Transverse colon (tissue), 4 donors: Measurements from ENCODE around the gene KMT2C. TPM values are rescaled to one million over a fixed set of nuclear protein-coding genes. Genes with fewer than 3 reads are reported as not detected.

Source experiments
- DNase-seq: peaks from one replicate; pipeline ENCODE4 v3.0.0-alpha.2; 2019
- H3K27ac ChIP-seq, 4 donors: fragments of 200-600 bp; sonication (generic); 2 replicates each; pipeline ENCODE4 v1.5.1; 2016 to 2018; ENCODE audit warnings: inconsistent platforms in 4 of 4
- H3K27me3 ChIP-seq: fragments of 200-600 bp; sonication (generic); 2 replicates; pipeline ENCODE4 v1.5.1; 2017; ENCODE audit warnings: inconsistent platforms
- H3K36me3 ChIP-seq, 4 donors: fragments of 200-600 bp; sonication (generic); 2 replicates each; pipeline ENCODE4 v1.5.1; 2017 to 2019; ENCODE audit warnings: inconsistent platforms in 4 of 4
- H3K4me1 ChIP-seq, 4 donors: fragments of 200-600 bp; sonication (generic); 2 replicates each; pipeline ENCODE4 v1.5.1; 2017 to 2020; ENCODE audit warnings: inconsistent platforms in 4 of 4
- H3K4me3 ChIP-seq, 4 donors: fragments of 200-600 bp; sonication (generic); 1 replicate in 1 of 4; 2 replicates in 3 of 4; pipeline versions ENCODE4 v1.5.1 to v1.6.1; 2017 to 2019; ENCODE audit warnings: inconsistent platforms in 4 of 4
- H3K9me3 ChIP-seq, 2 donors: fragments of 200-600 bp; sonication (generic); 2 replicates each; pipeline ENCODE4 v1.5.1; 2017 to 2019; ENCODE audit warnings: inconsistent platforms in 2 of 2
- CTCF ChIP-seq, 5 experiments: fragments of 200-600 bp in 3 of 5; fragments of 450-650 bp in 2 of 5; sonication (generic) in 3 of 5; IDR thresholded peaks; 1 replicate in 2 of 5; 2 replicates in 3 of 5; pipeline ENCODE4 v1.5.1; 2016 to 2017; ENCODE audit warnings: antibody characterized with exemption in 5 of 5, inconsistent platforms in 3 of 5, mild to moderate bottlenecking in 2 of 5, moderate library complexity in 1 of 5
- EP300 ChIP-seq: sonication (generic); formaldehyde crosslinking; IDR thresholded peaks from one replicate; pipeline ENCODE4 v1.6.1; 2017; ENCODE audit warnings: antibody characterized with exemption, low read depth
- POLR2A ChIP-seq: fragments of 450-650 bp; IDR thresholded peaks from one replicate; pipeline ENCODE4 v1.6.1; 2016; ENCODE audit warnings: antibody characterized with exemption, mild to moderate bottlenecking, moderate library complexity
- POLR2AphosphoS5 ChIP-seq, 3 donors: sonication (generic); formaldehyde crosslinking; IDR thresholded peaks; one replicate each; pipeline ENCODE4 v1.6.1; 2016; ENCODE audit warnings: antibody characterized with exemption in 3 of 3
- WGBS, 2 donors: methylation state at CpG; one replicate each; pipeline ENCODE4 v1.1.5; 2018; ENCODE audit warnings: low coverage in 1 of 2; 5-methylcytosine and 5-hydroxymethylcytosine counted together
- in situ Hi-C, 4 donors: fragments of 200-750 bp; cut with MboI; loops; one replicate each; pipeline versions ENCODE4 v1.15.0 to v1.15.1; 2017; ENCODE audit warnings: low sequenced_read_pairs in 3 of 4, low pct_ligation_motif_present in 1 of 4, low pct_unique_long_range_greater_than_20kb in 1 of 4
- intact Hi-C: fragments of 100-400 bp; cut with DNase I; formaldehyde crosslinking; loops from one replicate; pipeline ENCODE4 v1.15.1; 2023; ENCODE audit warnings: low total_unique reads
- total RNA-seq, 4 donors: library from RNA; depleted of rRNA; stranded (reverse); fragments of >200 nt; gene quantifications; one replicate each; pipeline ENCODE4 v1.1.0, GENCODE V29; 2016

Gene KMT2C
- total RNA-seq, 4 donors from 2014 or later = 72.6 to 99.5 (median 83.8) TPM

DNA sequence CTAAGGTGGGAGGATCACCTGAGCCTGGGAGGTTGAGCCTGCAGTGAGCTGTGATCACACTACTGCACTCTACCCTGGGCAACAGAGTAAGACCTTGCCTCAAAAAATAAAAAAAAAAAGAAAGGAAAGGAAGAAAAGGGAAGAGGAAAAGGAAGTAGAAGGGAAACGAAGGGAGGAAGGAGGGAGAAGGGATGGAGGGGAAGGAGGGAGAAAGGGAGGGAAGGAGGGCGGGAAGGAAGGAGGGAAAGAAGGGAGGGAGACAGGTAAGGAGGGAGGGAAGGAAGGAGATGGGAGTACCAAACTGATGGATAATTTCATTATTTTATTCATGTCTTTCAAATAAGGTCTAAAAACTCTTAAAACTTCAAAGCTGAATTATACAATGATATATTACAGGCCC, 106.3 kb downstream of the KMT2C start:
- no peak for TF ChIP-seq POLR2AphosphoS5 (IDR thresholded peaks at IDR 0.05)
- TF ChIP-seq POLR2A = no peak
- TF ChIP-seq EP300 = no peak
- no peak for TF ChIP-seq CTCF (IDR thresholded peaks at IDR 0.05)
- WGBS, 2 donors = 93 to 100% methylated on average over 2 of the region's 2 CpGs
- Histone ChIP-seq H3K36me3 (peaks cover 0 to 12% (median 0%) of the 10 kb centered on the region in 4 donors), H3K4me1 (no peaks in the 10 kb centered on the region), H3K4me3 (no peak overlapping the region), H3K27ac (no peak overlapping the region), H3K9me3 (no peaks in the 10 kb centered on the region), H3K27me3 (no peaks in the 10 kb centered on the region)
- no peak for DNase-seq
- in situ Hi-C loops = loop anchor here in 2 of 4 donors (25.0 kb wide), 2 partner anchors 358 to 383 kb away; partner anchors contain the start of gene XRCC2 (in 1 of the 2)
- intact Hi-C loops = no loop called here

GRCh38 chr7:152328234-152328633, 107.6 kb downstream of the KMT2C start:
- in situ Hi-C loops (loop anchor here in 2 of 4 donors (25.0 kb wide), 2 partner anchors 359 to 384 kb away; partner anchors contain the start of gene XRCC2 (in 1 of the 2)), intact Hi-C loops (no loop called here)
- 93 to 100% methylated on average over 1 of the region's 1 CpG for WGBS, 2 donors
- no peaks in the 10 kb centered on the region for H3K4me1 ChIP-seq
- H3K27ac ChIP-seq = no peak overlapping the region
- TF ChIP-seq CTCF (IDR thresholded peaks at IDR 0.05) (no peak), POLR2AphosphoS5 (IDR thresholded peaks at IDR 0.05) (no peak), EP300 (no peak), POLR2A (no peak)
- H3K27me3 ChIP-seq = no peaks in the 10 kb centered on the region
- H3K9me3 ChIP-seq = no peaks in the 10 kb centered on the region
- no peak overlapping the region for H3K4me3 ChIP-seq
- H3K36me3 ChIP-seq = peaks cover 0 to 12% (median 0%) of the 10 kb centered on the region in 4 donors
- DNase-seq = no peak

DNA sequence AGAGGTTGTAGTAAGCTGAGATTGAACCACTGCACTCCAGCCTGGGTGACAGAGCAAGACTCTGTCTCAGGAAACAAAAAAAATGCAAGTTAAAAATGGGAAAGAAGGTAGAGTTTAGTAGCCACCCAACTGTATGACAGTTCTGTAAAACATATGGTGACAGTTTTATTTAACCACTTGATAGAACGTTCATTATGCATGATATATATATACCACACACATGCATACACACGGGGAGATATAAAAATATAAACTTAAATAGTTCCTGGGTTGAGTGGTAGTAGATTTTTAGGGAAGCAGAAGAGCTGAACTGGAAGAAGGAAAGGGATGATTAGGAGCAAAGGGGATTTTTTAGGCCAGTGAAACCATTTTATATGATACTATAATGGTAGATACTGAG, 120.0 kb downstream of the KMT2C start:
- Histone ChIP-seq H3K9me3 (no peaks in the 10 kb centered on the region), H3K36me3 (peaks cover 0 to 7% (median 0%) of the 10 kb centered on the region in 4 donors), H3K27ac (no peak overlapping the region), H3K27me3 (no peaks in the 10 kb centered on the region), H3K4me3 (no peak overlapping the region), H3K4me1 (peaks cover 11 to 34% (median 18%) of the 10 kb centered on the region in 4 donors)
- intact Hi-C loops = no loop called here
- in situ Hi-C loops = no loop called here
- no peak for DNase-seq
- 61 to 75% methylated on average over 2 of the region's 2 CpGs for WGBS, 2 donors
- TF ChIP-seq POLR2AphosphoS5 (IDR thresholded peaks at IDR 0.05) (no peak), CTCF (IDR thresholded peaks at IDR 0.05) (no peak), EP300 (no peak)

GRCh38 chr7:152313831-152314604, 121.8 kb downstream of the KMT2C start:
- TF ChIP-seq EP300 (no peak), POLR2AphosphoS5 (IDR thresholded peaks at IDR 0.05) (peak in 2 of 3 donors; percentile 12 to 55), POLR2A (no peak), CTCF (IDR thresholded peaks at IDR 0.05) (no peak)
- H3K36me3 ChIP-seq = peaks cover 0 to 25% (median 3%) of the 10 kb centered on the region in 4 donors
- H3K9me3 ChIP-seq = no peaks in the 10 kb centered on the region
- no peaks in the 10 kb centered on the region for H3K27me3 ChIP-seq
- no peak for DNase-seq
- peak overlapping the region in 1 of 4 donors; percentile 30 for H3K27ac ChIP-seq
- intact Hi-C loops (no loop called here), in situ Hi-C loops (no loop called here)
- H3K4me1 ChIP-seq = peaks cover 11 to 34% (median 18%) of the 10 kb centered on the region in 4 donors
- no peak overlapping the region for H3K4me3 ChIP-seq
- WGBS, 2 donors = 50 to 68% methylated on average over 1 of the region's 1 CpG
